CD1c-positive myeloid dendritic cell (primary cell): Measurements from ENCODE around the gene TMEM129.

Source experiments
- DNase-seq: peaks from one replicate; pipeline ENCODE4 v3.0.0-alpha.2; 2016; ENCODE audit errors: extremely low spot score

The TMEM129 gene

GRCh38 chr4:1758306-1759121 is 37.4 kb upstream of the TMEM129 start:
- DNase-seq = no peak

GRCh38 chr4:1757836-1758235 is 36.7 kb upstream of the TMEM129 start:
- DNase-seq = no peak

GRCh38 chr4:1756893-1757779 is 36.0 kb upstream of the TMEM129 start:
- no peak for DNase-seq

GRCh38 chr4:1756079-1756478 is 35.0 kb upstream of the TMEM129 start:
- DNase-seq = no peak

GRCh38 chr4:1755297-1755696 is 34.2 kb upstream of the TMEM129 start:
- DNase-seq = no peak

- DNase-seq = no peak
Observed at GRCh38 chr4:1754336-1754735, 33.2 kb upstream of the TMEM129 start.

- no peak for DNase-seq
Observed at GRCh38 chr4:1753697-1754311, 32.7 kb upstream of the TMEM129 start.

GRCh38 chr4:1753294-1753696 is 32.2 kb upstream of the TMEM129 start:
- DNase-seq = no peak

GRCh38 chr4:1752284-1753041 is 31.3 kb upstream of the TMEM129 start:
- DNase-seq = peak; percentile 42

- DNase-seq = no peak
Observed at GRCh38 chr4:1751919-1752283, 30.8 kb upstream of the TMEM129 start.

GRCh38 chr4:1751155-1751918 is 30.2 kb upstream of the TMEM129 start:
- DNase-seq = no peak

- DNase-seq = no peak
Observed at GRCh38 chr4:1750381-1751154, 29.4 kb upstream of the TMEM129 start.

- no peak for DNase-seq
Observed at GRCh38 chr4:1749826-1750225, 28.7 kb upstream of the TMEM129 start.

GRCh38 chr4:1749370-1749769 is 28.2 kb upstream of the TMEM129 start:
- no peak for DNase-seq

- DNase-seq = peak; percentile 79
Observed at GRCh38 chr4:1748465-1748995, 27.4 kb upstream of the TMEM129 start.

GRCh38 chr4:1747603-1747967 is 26.5 kb upstream of the TMEM129 start:
- no peak for DNase-seq

GRCh38 chr4:1746919-1747602 is 25.9 kb upstream of the TMEM129 start:
- no peak for DNase-seq

- peak; percentile 72 for DNase-seq
Observed at GRCh38 chr4:1746265-1746691, 25.2 kb upstream of the TMEM129 start.

- no peak for DNase-seq
Observed at GRCh38 chr4:1745697-1746096, 24.6 kb upstream of the TMEM129 start.
